NCI-H446 (cell line): ENCODE data around the gene SH3D19.

Experiments used
- DNase-seq, 2 experiments: peaks; one replicate each; lab custom pipeline; 2025; lab: John Stamatoyannopoulos, UW

The SH3D19 gene

DNA sequence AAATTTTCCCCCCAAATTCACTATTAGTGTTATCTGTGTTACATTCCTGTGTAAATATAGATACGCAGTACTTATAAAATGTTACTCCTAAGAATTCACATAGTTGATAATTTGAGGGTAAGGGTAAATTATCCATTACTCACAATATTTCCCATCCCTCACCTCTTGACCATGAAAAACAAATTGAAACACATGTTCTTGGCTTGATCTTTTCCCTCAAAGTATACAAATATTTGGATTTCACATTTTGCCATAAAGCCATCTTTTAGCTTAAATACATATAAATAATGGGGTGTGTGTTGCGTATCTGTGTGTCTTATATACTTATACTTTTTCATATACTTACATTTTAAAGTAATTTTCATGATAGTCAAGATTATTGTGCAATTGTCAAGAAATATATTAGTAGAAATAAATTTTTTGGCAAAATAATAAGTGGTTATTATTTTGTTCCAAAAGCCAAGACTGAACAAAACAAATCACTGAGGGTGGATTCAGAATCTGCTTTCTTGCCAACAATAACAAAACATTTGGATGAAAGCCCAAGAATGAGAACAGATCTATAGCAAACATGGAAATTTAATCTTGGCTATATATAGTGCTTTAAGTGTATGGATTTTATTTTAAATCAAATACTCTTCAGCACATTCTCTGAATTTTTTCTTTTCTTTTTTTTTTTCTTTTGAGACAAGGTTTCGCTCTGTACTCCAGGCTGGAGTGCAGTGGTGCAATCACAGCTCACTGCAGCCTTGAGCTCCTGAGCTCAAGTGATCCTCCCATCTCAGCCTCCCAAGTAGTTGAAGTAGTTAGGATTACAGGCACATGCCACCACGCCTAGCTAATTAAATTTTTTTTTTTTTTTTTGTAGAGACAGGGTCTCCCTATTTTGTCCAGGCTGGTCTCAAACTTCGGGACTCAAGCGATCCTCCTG lies 97.0 kb downstream of the SH3D19 start:
- DNase-seq: peak in 1 of 2 experiments; percentile 37

- no peak for DNase-seq
These were observed 97.7 kb downstream of the SH3D19 start for GRCh38 chr4:151227731-151228130.

DNA sequence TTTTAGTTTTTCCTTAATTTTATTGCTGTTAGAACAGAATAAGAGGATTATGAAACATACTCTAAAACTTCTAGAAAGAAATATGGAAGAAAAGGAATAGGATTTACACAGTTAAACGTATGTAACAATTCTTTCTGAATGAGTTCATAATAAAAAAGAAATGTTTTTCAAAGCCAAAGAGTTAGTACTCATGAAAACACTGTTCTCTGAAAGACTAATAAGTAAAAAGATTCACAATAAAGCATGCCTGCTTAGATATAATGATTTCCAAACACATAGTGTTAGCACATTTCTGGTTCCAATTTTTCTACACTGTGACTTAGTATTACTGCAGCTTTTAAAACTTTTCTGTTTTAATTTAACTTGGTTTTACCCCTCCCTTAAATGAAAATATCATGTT lies 98.2 kb downstream of the SH3D19 start:
- DNase-seq: no peak

DNA sequence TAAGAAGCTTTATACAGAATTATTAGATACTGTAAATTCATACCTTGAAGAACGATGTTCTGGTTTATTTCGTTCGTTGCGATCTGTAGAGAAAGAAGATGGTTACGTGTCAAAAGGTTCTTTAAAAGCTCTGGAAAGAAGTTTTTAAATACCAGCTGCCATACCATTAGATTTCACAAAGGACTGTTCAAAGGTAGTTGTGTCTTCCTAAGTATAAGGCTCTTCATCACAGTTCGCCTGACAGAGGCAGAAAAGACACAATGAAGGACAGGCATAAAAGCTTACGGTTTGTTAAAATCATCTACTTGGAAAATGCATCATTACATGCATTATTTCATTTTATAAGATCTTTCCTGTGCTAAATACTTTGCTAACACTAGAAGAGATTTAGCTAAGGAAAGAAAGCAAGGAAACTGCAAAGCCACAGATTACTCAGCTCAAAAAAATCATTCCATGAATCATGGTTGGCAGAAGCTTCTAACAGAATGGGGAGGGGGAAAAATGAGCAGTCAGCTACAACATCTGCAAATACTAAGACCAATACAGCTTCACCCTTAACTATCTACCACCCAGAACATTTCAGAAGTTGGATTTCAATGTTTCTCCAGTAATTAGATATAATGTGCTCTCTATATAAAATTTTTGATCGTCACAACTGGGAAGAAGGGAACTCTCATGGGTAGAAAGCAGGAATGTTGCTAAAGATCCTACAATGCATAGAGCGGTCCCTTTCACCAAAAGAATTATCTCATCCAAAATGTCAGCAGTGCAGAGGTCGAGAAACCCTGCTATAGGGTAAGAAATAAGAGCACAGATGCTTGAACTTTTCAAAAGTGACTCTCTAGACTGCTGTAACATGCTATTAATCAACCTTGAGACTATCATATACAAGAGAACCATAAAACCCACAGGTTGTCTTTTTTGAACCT lies 99.1 kb downstream of the SH3D19 start:
- no peak for DNase-seq

DNA sequence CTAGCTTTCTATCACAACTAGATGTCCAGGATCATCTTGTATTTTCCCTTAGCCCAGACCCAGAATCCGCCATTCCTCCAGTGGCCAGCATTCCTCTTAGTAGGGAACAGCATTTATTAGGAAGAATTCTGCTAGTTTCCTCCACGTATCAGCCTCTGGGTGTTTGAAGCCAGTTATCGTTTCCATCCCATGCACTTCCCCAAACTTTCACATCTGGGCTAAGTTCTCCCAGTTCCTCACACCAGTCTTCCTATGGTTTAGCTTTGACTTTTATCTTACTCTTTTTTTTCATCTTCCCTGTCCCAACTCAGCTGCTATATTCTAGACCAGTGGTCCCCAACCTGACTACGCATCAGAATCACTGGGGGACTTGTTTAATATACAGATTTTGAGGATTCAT lies 101.9 kb downstream of the SH3D19 start:
- no peak for DNase-seq

DNA sequence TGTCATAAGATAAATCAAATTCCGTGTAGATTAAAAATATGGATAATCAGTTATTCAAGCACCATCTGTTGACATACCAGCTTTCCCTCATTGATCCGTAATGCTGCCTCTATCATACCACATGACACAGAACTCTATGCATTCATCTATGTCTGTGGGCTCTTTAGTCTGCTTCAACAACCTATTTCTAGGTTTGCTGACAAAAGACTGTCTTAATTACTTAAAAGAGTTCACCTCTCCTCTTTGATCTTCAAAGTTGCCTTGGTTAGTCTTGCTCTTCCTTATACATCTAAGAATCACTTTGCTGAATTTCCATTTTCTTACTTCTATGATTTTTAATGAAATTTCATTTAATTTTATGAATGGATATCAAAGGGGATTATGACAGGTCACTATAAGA lies 105.5 kb downstream of the SH3D19 start:
- no peak for DNase-seq

DNA sequence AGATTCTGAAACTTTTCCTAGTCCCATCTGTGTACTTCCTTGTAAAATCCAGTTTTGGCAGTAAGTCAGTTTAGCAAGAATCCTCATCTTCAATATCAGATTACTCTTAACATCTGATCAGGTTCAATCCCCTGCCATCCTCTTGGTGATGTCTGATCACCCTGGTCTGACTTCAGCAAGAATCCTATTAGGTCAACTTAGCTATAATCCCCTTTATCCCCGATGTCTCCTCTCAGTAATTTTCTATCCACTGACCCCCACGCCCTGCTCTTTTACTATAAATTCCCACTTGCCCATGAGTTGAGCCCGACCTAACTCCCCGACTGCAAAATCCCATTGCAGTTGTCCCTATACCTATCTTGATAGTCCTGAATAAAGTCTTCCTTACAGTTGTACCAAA lies 106.3 kb downstream of the SH3D19 start:
- no peak for DNase-seq

DNA sequence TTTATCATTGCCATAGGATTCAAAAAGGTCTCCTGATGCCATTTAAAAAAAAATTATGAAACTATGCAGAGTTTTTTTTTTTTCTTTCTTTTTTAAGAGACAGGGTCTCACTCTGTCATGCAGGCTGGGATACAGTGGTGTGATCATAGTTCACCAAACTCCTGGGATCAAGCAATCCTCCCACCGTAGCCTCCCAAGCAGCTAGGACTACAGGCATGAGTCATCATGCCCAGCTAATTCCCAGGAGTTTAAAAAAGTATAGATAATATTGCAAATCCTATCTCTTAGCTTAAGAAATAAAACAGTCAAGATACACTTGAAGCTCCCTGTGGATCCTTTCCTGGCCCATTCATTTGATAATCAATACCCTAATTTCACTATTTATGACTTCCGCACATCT lies 107.1 kb downstream of the SH3D19 start:
- no peak for DNase-seq

- no peak for DNase-seq
These were observed 108.1 kb downstream of the SH3D19 start for GRCh38 chr4:151217326-151217725.

GRCh38 chr4:151215295-151215694 lies 110.1 kb downstream of the SH3D19 start:
- DNase-seq: no peak

DNA sequence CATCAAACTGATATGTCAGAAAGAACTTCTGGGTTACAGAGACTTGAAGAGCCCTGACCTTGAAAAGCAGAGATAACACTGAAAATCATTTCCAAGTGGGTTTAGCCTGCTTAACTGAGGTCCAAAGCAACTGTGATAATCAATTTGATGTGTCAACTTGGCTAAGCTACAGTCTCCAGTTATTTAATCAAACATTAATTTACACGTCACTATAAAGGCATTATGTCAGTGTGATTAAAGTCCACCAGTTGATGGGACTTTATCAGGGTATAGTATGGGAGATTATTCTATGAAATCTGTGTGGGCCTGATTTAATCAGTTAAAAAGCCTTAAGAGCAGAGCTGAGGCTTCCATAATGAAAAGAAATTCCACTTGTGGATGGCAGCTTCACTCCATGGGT lies 117.5 kb downstream of the SH3D19 start:
- DNase-seq: no peak

DNA sequence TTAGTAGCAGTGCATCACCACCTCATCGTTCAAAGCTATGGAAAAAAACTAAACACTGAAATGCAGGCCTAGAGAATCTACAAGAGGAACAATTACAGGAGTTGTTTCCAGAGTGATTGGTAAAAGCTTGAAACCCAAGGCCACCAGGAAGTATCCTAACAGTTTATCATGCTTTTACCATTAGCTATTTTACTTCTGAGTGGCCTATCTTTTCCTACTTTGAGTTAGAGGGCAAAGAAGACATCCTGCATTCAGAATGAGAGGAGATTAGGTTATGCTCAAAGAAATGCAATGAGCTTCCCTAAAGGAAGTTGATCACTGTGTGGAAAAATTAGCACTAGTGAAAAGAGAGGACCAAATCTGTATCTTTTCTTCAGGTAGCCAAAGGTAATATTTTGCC lies 118.2 kb downstream of the SH3D19 start:
- DNase-seq: no peak

GRCh38 chr4:151206241-151207005 lies 119.0 kb downstream of the SH3D19 start:
- DNase-seq: no peak

DNA sequence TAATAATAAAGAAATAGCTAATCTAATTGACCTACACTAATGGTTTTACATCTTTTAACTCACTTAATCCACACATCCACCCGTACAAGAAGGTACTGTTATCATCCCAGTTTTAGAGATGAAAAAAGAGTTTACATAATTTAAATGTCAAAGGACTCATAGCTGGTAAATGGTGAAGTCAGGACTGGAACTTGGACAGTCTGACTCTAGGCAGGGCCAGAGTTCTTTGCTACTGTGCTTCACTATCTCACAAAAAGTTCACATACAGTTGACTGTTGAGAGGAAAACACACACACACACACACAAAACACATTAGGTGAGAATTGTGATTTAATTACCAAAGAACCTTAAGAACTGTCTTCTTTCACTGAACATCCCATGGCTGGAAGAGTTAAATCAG lies 119.7 kb downstream of the SH3D19 start:
- DNase-seq: no peak

- no peak for DNase-seq
These were observed 120.4 kb downstream of the SH3D19 start for GRCh38 chr4:151204925-151205524.

GRCh38 chr4:151202851-151203455 lies 122.5 kb downstream of the SH3D19 start:
- DNase-seq: no peak

DNA sequence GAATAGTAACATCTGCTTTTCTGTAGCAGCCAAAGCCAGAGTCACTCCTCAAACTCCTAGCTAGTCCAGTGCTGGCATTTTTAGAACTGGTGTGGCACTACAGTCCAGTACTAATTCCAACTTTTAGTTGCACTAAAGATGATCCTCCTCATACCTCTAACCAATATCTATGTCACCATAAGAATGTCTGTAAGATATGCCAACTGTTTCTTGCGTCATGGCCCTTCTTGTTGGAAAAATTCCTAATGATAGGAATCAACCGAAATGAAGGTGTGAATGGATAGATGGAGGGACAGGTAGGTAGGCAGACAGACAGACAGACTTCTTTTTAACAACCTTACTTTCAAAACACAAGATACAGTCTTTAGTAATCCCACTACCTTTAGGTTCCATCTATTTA lies 123.0 kb downstream of the SH3D19 start:
- no peak for DNase-seq

GRCh38 chr4:151199319-151200190 lies 125.8 kb downstream of the SH3D19 start:
- no peak for DNase-seq

DNA sequence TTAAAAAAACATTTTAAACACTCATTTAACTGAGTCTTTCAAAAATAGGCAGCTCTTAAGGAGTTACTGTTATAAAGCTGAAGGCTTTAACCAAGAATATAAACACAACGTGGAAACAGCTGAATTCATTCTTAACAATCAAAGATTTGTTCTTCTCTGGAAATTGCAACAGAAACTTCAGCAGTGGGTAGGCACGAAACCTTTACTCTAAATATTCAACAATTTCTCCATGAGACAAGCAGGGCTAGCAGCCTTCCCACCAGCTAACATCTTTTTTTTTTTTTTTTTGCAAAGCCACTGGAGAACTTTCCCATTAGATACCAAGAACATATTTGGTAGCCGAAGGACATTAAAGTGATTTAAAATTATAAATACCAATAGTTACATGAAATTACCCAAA lies 126.7 kb downstream of the SH3D19 start:
- DNase-seq: no peak

DNA sequence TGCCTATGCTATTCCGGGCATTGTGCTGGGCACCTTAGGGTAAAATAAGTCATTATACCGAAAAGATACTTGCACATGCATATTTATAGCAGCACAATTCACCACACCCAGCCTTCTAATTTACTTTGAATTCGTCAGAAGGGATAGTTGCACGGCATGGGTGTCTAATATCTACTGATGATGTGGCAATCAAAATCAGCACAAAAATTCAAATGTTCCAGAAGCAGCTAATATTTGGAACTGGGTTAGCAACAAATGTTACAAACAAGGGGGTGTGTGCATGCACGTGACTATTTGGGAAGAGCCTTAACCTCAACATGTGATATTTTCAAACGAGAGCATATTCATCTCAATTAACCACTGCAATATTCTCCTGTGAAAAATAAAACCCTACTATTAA lies 128.2 kb downstream of the SH3D19 start:
- DNase-seq: no peak
